Measurements from ENCODE around the gene STARD3. TPM values are rescaled to one million over a fixed set of nuclear protein-coding genes. Genes with fewer than 3 reads are reported as not detected.

STARD3 gene
- total RNA-seq, 1 experiment from 2014 or later: 44.8 TPM

GRCh38 chr17:39699818-39700147 lies 62.8 kb downstream of the STARD3 start, which contains the start of gene ERBB2:
TSS of gene ERBB2 (plus strand) at chr17:39700064. CDS start at chr17:39700239, 175 bp downstream.
- H3K9me3 ChIP-seq (ENCODE audit: control insufficient read depth, insufficient read depth, low read depth, low read length): no peaks in the 10 kb centered on the region
- H3K4me3 ChIP-seq (ENCODE audit: low read depth in 2 of 2, low read length in 2 of 2): peak within 1 kb of the TSS; percentile 70 to 78
- intact Hi-C loops (cut with micrococcal nuclease; ENCODE audit: unreplicated experiment): no loop called here
- no peak for DNase-seq (ENCODE audit: low read depth, low spot score)
- H3K4me1 ChIP-seq (ENCODE audit: control insufficient read depth, insufficient read depth, low read length): peaks cover 40% of the 10 kb centered on the region
- TF ChIP-seq REST (IDR thresholded peaks at IDR 0.05; ENCODE audit: insufficient read depth in 1 of 2, low read depth in 2 of 2, low read length in 1 of 2): no peak
- TF ChIP-seq POLR2AphosphoS5 (IDR thresholded peaks at IDR 0.05; ENCODE audit: low read depth, low read length): peak; percentile 64
- TF ChIP-seq SIN3A (IDR thresholded peaks at IDR 0.05; ENCODE audit: borderline replicate concordance, insufficient read depth, low read depth, low read length): peak; percentile 24; the same call in 1 of the 2 replicates
- TF ChIP-seq CTCF (IDR thresholded peaks at IDR 0.05): no peak
- no peak for TF ChIP-seq TCF7L2 (IDR thresholded peaks at IDR 0.05; ENCODE audit: low read depth, low read length)
- peak; percentile 92 for ATAC-seq
- no TSS peak for BruUV-seq (replicated peaks)
- no peaks in the 10 kb centered on the region for H3K27me3 ChIP-seq (ENCODE audit: control insufficient read depth, insufficient read depth, low read length)
- peak within 1 kb of the TSS; percentile 86 for H3K27ac ChIP-seq (ENCODE audit: low read length)
- POLR2A ChIA-PET: no interaction called here
- peaks cover 3% of the 10 kb centered on the region; the same call in 1 of the 2 replicates for H3K36me3 ChIP-seq (ENCODE audit: control insufficient read depth, insufficient read depth, low read length)
- CTCF ChIA-PET: interaction anchor here (0.6 to 1.2 kb wide), 4 partner anchors 28 to 173 kb away, joined by 3 to 4 read pairs (median 4); no protein-coding TSS in a partner anchor
- in situ Hi-C loops (cut with HindIII; ENCODE audit: low pct_unique_long_range_greater_than_20kb, low sequenced_read_pairs): no loop called here

- TF ChIP-seq REST (IDR thresholded peaks at IDR 0.05; ENCODE audit: insufficient read depth in 1 of 2, low read depth in 2 of 2, low read length in 1 of 2) (no peak), CTCF (IDR thresholded peaks at IDR 0.05) (no peak), SIN3A (IDR thresholded peaks at IDR 0.05; ENCODE audit: borderline replicate concordance, insufficient read depth, low read depth, low read length) (0 out of 2 replicates have a peak, but pooled peaks have one; percentile 14)
- intact Hi-C loops (cut with micrococcal nuclease; ENCODE audit: unreplicated experiment): no loop called here
- H3K4me3 ChIP-seq (ENCODE audit: low read depth in 2 of 2, low read length in 2 of 2): peak overlapping the region; percentile 70 to 78
Measured at GRCh38 chr17:39700148-39700987, 63.4 kb downstream of the STARD3 start.

More at GRCh38 chr17:39700148-39700987, 63.4 kb downstream of the STARD3 start:
- in situ Hi-C loops (cut with HindIII; ENCODE audit: low pct_unique_long_range_greater_than_20kb, low sequenced_read_pairs): no loop called here
- Histone ChIP-seq H3K27me3 (ENCODE audit: control insufficient read depth, insufficient read depth, low read length) (no peaks in the 10 kb centered on the region), H3K27ac (ENCODE audit: low read length) (peak overlapping the region; percentile 77), H3K36me3 (ENCODE audit: control insufficient read depth, insufficient read depth, low read length) (peaks cover 3% of the 10 kb centered on the region; the same call in 1 of the 2 replicates), H3K4me1 (ENCODE audit: control insufficient read depth, insufficient read depth, low read length) (peaks cover 46% of the 10 kb centered on the region), H3K9me3 (ENCODE audit: control insufficient read depth, insufficient read depth, low read depth, low read length) (no peaks in the 10 kb centered on the region)
- ATAC-seq: peak; percentile 75
- BruUV-seq (replicated peaks): no TSS peak
- POLR2A ChIA-PET: interaction anchor here (0.6 kb wide), 1 partner anchor 16 kb away, joined by 6 read pairs; no protein-coding TSS in a partner anchor
- CTCF ChIA-PET: interaction anchor here (0.6 to 1.2 kb wide), 4 partner anchors 29 to 173 kb away, joined by 3 to 4 read pairs (median 4); no protein-coding TSS in a partner anchor
- DNase-seq (ENCODE audit: low read depth, low spot score): no peak
